D721Med (cell line): ENCODE data around the gene SAP130.

Experiments used
- DNase-seq: peaks from one replicate; pipeline ENCODE4 v3.0.0; 2011; ENCODE audit warnings: low spot score; ENCODE audit not compliant: insufficient read length
- FAIRE-seq: peaks from 2 replicates; lab custom pipeline; 2011; peaks lifted over from hg19 to GRCh38; lab: Jason Lieb, UNC
- TF ChIP-seq, protein P1 (sequence below): IDR thresholded peaks from 2 replicates; pipeline ENCODE4 v1.5.1; 2012; ENCODE audit warnings: mild to moderate bottlenecking, control low read depth; ENCODE audit not compliant: insufficient read depth; ENCODE audit errors: missing control alignments

The SAP130 gene

GRCh38 chr2:128027801-128028667 is at the start of gene SAP130:
Gene SAP130 (minus strand): TSS chr2:128028059. CDS start chr2:128026292, 1,767 bp downstream.
- FAIRE-seq (no peak), DNase-seq (peak; percentile 89)
- TF ChIP-seq, protein P1, sequence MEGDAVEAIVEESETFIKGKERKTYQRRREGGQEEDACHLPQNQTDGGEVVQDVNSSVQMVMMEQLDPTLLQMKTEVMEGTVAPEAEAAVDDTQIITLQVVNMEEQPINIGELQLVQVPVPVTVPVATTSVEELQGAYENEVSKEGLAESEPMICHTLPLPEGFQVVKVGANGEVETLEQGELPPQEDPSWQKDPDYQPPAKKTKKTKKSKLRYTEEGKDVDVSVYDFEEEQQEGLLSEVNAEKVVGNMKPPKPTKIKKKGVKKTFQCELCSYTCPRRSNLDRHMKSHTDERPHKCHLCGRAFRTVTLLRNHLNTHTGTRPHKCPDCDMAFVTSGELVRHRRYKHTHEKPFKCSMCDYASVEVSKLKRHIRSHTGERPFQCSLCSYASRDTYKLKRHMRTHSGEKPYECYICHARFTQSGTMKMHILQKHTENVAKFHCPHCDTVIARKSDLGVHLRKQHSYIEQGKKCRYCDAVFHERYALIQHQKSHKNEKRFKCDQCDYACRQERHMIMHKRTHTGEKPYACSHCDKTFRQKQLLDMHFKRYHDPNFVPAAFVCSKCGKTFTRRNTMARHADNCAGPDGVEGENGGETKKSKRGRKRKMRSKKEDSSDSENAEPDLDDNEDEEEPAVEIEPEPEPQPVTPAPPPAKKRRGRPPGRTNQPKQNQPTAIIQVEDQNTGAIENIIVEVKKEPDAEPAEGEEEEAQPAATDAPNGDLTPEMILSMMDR: no peak

DNA sequence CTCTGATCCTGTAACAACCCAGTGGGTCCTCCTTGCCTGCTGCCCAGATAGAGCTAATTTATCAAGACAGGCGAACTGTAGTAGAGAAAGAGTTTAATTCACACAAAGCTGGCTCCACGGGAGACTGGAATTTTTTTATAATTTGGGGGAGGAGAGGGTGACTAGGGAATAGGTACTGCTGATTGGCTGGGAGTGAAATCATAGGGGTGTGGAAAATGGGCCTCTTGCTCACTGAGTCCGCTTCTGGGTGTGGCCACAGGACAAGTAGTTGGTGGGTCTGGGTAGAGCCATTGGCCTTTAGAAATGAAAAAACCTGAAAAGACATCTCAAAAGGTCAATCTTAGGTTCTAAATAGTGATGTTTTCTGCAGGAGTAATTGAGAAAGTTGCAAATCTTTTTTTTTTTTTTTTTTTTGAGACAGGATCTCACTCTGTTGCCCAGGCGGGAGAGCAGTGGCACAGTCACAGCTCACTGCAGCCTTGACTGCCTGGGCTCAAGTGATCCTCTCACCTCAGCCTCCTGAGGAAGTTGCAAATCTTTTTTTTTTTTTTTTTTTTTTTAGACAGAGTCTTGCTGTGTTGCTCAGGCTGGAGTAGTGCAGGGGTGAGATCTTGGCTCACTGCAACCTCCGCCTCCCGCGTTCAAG is 48.7 kb upstream of the SAP130 start:
- FAIRE-seq (no peak), DNase-seq (no peak)
- TF ChIP-seq, protein P1: no peak

DNA sequence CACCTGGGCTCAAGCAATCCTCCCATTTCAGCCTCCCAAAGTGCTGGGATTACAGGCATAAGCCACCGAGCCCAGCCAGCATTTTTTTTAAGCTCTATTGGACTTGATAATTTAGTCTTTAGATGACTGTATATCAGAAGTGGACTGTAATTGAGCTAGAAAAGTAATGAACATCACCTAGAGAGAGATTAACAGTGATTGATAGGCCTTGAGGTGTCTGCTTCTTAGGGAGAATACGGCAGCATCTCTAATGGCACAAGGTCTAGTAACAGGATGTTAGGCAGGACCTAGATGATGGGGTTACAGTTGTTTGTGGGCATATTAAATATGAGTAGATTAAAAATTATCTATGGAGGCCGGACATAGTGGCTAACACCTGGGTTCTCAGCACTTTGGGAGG is 45.4 kb upstream of the SAP130 start:
- TF ChIP-seq, protein P1: no peak
- FAIRE-seq: no peak
- DNase-seq: no peak

GRCh38 chr2:128069769-128070168 is 41.9 kb upstream of the SAP130 start:
- FAIRE-seq (no peak), DNase-seq (no peak)
- TF ChIP-seq, protein P1: no peak

DNA sequence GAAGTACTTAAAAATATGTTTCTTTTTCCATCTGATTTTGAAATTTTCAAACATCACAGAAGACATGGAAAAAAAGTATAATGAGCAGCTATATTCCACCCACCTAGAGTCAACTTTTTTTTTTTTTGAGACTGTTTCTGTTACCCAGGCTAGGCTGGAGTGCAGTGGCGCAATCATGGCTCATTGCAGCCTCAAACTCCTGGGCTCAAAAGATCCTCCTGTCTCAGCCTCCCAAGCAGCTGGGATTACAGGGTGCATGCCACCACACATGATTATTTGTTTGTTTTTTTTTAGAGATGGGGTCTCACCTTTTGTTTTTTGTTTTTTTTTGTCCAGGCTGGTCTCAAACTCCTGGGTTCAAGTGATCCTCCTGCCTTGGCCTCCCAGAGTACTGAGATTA is 36.5 kb upstream of the SAP130 start:
- TF ChIP-seq, protein P1: no peak
- no peak for DNase-seq
- FAIRE-seq: no peak

DNA sequence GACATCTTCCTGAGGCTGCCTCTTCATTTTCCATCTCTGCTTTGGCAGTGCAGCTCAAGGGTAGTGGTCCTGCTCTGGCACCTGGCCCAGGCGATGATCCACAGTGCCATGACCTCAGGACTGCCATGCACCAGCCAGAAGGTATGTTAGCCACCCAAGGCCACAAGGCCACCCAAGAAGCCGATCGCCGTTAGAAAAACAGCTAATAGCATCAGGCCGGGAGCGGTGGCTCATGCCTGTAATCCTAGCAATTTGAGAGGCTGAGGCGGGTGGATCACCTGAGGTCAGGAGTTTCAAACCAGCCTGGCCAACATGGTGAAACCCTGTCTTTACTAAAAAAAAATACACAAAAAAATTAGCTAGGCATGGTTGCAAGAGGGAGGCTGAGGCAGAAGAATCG is 34.7 kb upstream of the SAP130 start:
- FAIRE-seq: no peak
- TF ChIP-seq, protein P1: no peak
- no peak for DNase-seq
